ENCODE data around the gene CHD2. TPM values are rescaled to one million over a fixed set of nuclear protein-coding genes. Genes with fewer than 3 reads are reported as not detected.

The CHD2 gene
- total RNA-seq, 1 experiment from 2014 or later: 129 TPM

- no peak for TF ChIP-seq CTCF (IDR thresholded peaks at IDR 0.05; ENCODE audit: unreplicated experiment)
- H3K4me3 Mint-ChIP-seq (ENCODE audit: unreplicated experiment): peak overlapping the region; percentile 91
- peaks cover 100% of the 10 kb centered on the region for H3K36me3 Mint-ChIP-seq (ENCODE audit: insufficient read depth, unreplicated experiment)
- H3K9me3 Mint-ChIP-seq (ENCODE audit: unreplicated experiment): peaks cover 9% of the 10 kb centered on the region
- H3K27ac Mint-ChIP-seq (ENCODE audit: low read depth, unreplicated experiment): peak overlapping the region; percentile 99
- TSS peak; percentile 48 for BruUV-seq (replicated peaks)
- POLR2A ChIA-PET: interaction anchor here (0.6 to 11.6 kb wide), 12 partner anchors 7 to 127 kb away, joined by 3 to 850 read pairs (median 52); no protein-coding TSS in a partner anchor
- CTCF ChIA-PET: interaction anchor here (0.7 to 2.1 kb wide), 6 partner anchors 12 to 105 kb away, joined by 4 to 8 read pairs (median 5); no protein-coding TSS in a partner anchor
- peak; percentile 33 for DNase-seq (ENCODE audit: unreplicated experiment)
- H3K4me1 Mint-ChIP-seq (ENCODE audit: insufficient read depth, unreplicated experiment): peaks cover 26% of the 10 kb centered on the region
- H3K27me3 Mint-ChIP-seq (ENCODE audit: insufficient read depth, unreplicated experiment): no peaks in the 10 kb centered on the region
- intact Hi-C loops (cut with micrococcal nuclease): no loop called here
Observed at GRCh38 chr15:92901072-92901761, 1.1 kb downstream of the CHD2 start.

GRCh38 chr15:92901995-92902394 lies 1.9 kb downstream of the CHD2 start:
- H3K27me3 Mint-ChIP-seq (ENCODE audit: insufficient read depth, unreplicated experiment): no peaks in the 10 kb centered on the region

GRCh38 chr15:92902737-92903593 lies 2.8 kb downstream of the CHD2 start:
- peaks cover 9% of the 10 kb centered on the region for H3K9me3 Mint-ChIP-seq (ENCODE audit: unreplicated experiment)
- DNase-seq (ENCODE audit: unreplicated experiment): peak; percentile 33
- H3K27ac Mint-ChIP-seq (ENCODE audit: low read depth, unreplicated experiment): peak overlapping the region; percentile 99
- H3K36me3 Mint-ChIP-seq (ENCODE audit: insufficient read depth, unreplicated experiment): peaks cover 94% of the 10 kb centered on the region
- ChIA-PET CTCF (interaction anchor here (0.6 to 2.1 kb wide), 6 partner anchors 14 to 1201 kb away, joined by 3 to 13 read pairs (median 4); no protein-coding TSS in a partner anchor), POLR2A (interaction anchor here (0.7 to 11.6 kb wide), 12 partner anchors 9 to 1126 kb away, joined by 3 to 850 read pairs (median 52); no protein-coding TSS in a partner anchor)
- intact Hi-C loops (cut with micrococcal nuclease): no loop called here
- H3K27me3 Mint-ChIP-seq (ENCODE audit: insufficient read depth, unreplicated experiment): no peaks in the 10 kb centered on the region
- H3K4me1 Mint-ChIP-seq (ENCODE audit: insufficient read depth, unreplicated experiment): peaks cover 29% of the 10 kb centered on the region
- peak overlapping the region; percentile 91 for H3K4me3 Mint-ChIP-seq (ENCODE audit: unreplicated experiment)
- no peak for TF ChIP-seq CTCF (IDR thresholded peaks at IDR 0.05; ENCODE audit: unreplicated experiment)
- no TSS peak for BruUV-seq (replicated peaks)

More at GRCh38 chr15:92901995-92902394, 1.9 kb downstream of the CHD2 start:
- no peak for TF ChIP-seq CTCF (IDR thresholded peaks at IDR 0.05; ENCODE audit: unreplicated experiment)
- POLR2A ChIA-PET: interaction anchor here (0.8 to 11.6 kb wide), 11 partner anchors 8 to 126 kb away, joined by 3 to 850 read pairs (median 66); no protein-coding TSS in a partner anchor
- Mint-ChIP-seq H3K4me3 (ENCODE audit: unreplicated experiment) (peak overlapping the region; percentile 91), H3K4me1 (ENCODE audit: insufficient read depth, unreplicated experiment) (peaks cover 27% of the 10 kb centered on the region), H3K9me3 (ENCODE audit: unreplicated experiment) (peaks cover 9% of the 10 kb centered on the region), H3K27ac (ENCODE audit: low read depth, unreplicated experiment) (peak overlapping the region; percentile 99), H3K36me3 (ENCODE audit: insufficient read depth, unreplicated experiment) (peaks cover 94% of the 10 kb centered on the region)
- BruUV-seq (replicated peaks): no TSS peak
- peak; percentile 20 for DNase-seq (ENCODE audit: unreplicated experiment)
- CTCF ChIA-PET: interaction anchor here (0.6 to 2.1 kb wide), 7 partner anchors 13 to 1200 kb away, joined by 3 to 13 read pairs (median 4); no protein-coding TSS in a partner anchor
- intact Hi-C loops (cut with micrococcal nuclease): no loop called here

- H3K9me3 Mint-ChIP-seq (ENCODE audit: unreplicated experiment): peaks cover 9% of the 10 kb centered on the region
- H3K27ac Mint-ChIP-seq (ENCODE audit: low read depth, unreplicated experiment): peak overlapping the region; percentile 99
- ChIA-PET CTCF (interaction anchor here (1.7 kb wide), 1 partner anchor 21 kb away, joined by 13 read pairs; no protein-coding TSS in a partner anchor), POLR2A (interaction anchor here (0.7 to 11.6 kb wide), 11 partner anchors 9 to 1126 kb away, joined by 3 to 850 read pairs (median 66); no protein-coding TSS in a partner anchor)
- peaks cover 35% of the 10 kb centered on the region for H3K4me1 Mint-ChIP-seq (ENCODE audit: insufficient read depth, unreplicated experiment)
- H3K27me3 Mint-ChIP-seq (ENCODE audit: insufficient read depth, unreplicated experiment): no peaks in the 10 kb centered on the region
- TSS peak; percentile 89 for BruUV-seq (replicated peaks)
- intact Hi-C loops (cut with micrococcal nuclease): no loop called here
- DNase-seq (ENCODE audit: unreplicated experiment): no peak
- peak overlapping the region; percentile 91 for H3K4me3 Mint-ChIP-seq (ENCODE audit: unreplicated experiment)
- TF ChIP-seq CTCF (IDR thresholded peaks at IDR 0.05; ENCODE audit: unreplicated experiment): no peak
- peaks cover 94% of the 10 kb centered on the region for H3K36me3 Mint-ChIP-seq (ENCODE audit: insufficient read depth, unreplicated experiment)
Observed at GRCh38 chr15:92903631-92903965, 3.5 kb downstream of the CHD2 start.

Measured in MCF 10A (cell line).